GM13977 (cell line): ENCODE data around the gene NR2E1.

Source experiments
- DNase-seq: peaks from one replicate; pipeline ENCODE4 v3.0.0; 2012; ENCODE audit warnings: low spot score
- CTCF ChIP-seq: IDR thresholded peaks from 2 replicates; pipeline ENCODE4 v1.5.1; 2012; ENCODE audit warnings: mild to moderate bottlenecking, control low read depth; ENCODE audit not compliant: insufficient read depth; ENCODE audit errors: extremely low read depth, missing control alignments
- in situ Hi-C: fragments of 300-500 bp; cut with MboI; formaldehyde crosslinking; loops from one replicate; pipeline ENCODE4 v1.12.0; 2022; ENCODE audit warnings: low sequenced_read_pairs, low pct_unique_long_range_greater_than_20kb, mixed read lengths, inconsistent platforms; ENCODE audit not compliant: unreplicated experiment

Gene NR2E1

GRCh38 chr6:108187519-108187918 is 21.7 kb downstream of the NR2E1 start:
- in situ Hi-C loops, result no loop called here
- no peak for TF ChIP-seq CTCF
- no peak for DNase-seq

GRCh38 chr6:108193131-108193530 is 27.3 kb downstream of the NR2E1 start:
- TF ChIP-seq CTCF, result no peak
- in situ Hi-C loops, result no loop called here

GRCh38 chr6:108193835-108194234 is 28.0 kb downstream of the NR2E1 start:
- no peak for DNase-seq

More at GRCh38 chr6:108193131-108193530, 27.3 kb downstream of the NR2E1 start:
- no peak for DNase-seq

GRCh38 chr6:108194503-108194902 is 28.7 kb downstream of the NR2E1 start:
- in situ Hi-C loops, result no loop called here
- no peak for TF ChIP-seq CTCF
- DNase-seq, result no peak

More at GRCh38 chr6:108193835-108194234, 28.0 kb downstream of the NR2E1 start:
- TF ChIP-seq CTCF, result no peak
- in situ Hi-C loops, result no loop called here

- in situ Hi-C loops, result no loop called here
- no peak for TF ChIP-seq CTCF
- no peak for DNase-seq
Observed at GRCh38 chr6:108195209-108195608, 29.4 kb downstream of the NR2E1 start.

GRCh38 chr6:108198761-108199498 is 33.1 kb downstream of the NR2E1 start:
- in situ Hi-C loops, result no loop called here
- no peak for DNase-seq
- TF ChIP-seq CTCF, result no peak
